H9 (cell line): ENCODE data around the gene ACSF3. TPM values are rescaled to one million over a fixed set of nuclear protein-coding genes. Genes with fewer than 3 reads are reported as not detected.

ENCODE experiments used
- DNase-seq: peaks from one replicate; pipeline ENCODE4 v3.0.0-alpha.2; 2017
- H2AFZ ChIP-seq: one replicate; pipeline ENCODE4 v1.6.1; 2013; ENCODE audit warnings: mild to moderate bottlenecking, low read length, control low read depth, moderate library complexity
- H2AK5ac ChIP-seq: 2 replicates; pipeline ENCODE4 v1.6.1; 2013; ENCODE audit warnings: low read length, control low read depth, mixed read lengths; ENCODE audit not compliant: insufficient read length
- H2BK120ac ChIP-seq: one replicate; pipeline ENCODE4 v1.6.1; 2013; ENCODE audit warnings: low read depth, mild to moderate bottlenecking, low read length, control low read depth, inconsistent platforms; ENCODE audit not compliant: poor library complexity, severe bottlenecking
- H2BK12ac ChIP-seq: 2 replicates; pipeline ENCODE4 v1.6.1; 2013; ENCODE audit warnings: low read length, control low read depth, mixed read lengths, low read depth; ENCODE audit not compliant: insufficient read length
- H2BK15ac ChIP-seq: 2 replicates; pipeline ENCODE4 v1.6.1; 2013; ENCODE audit warnings: low read depth, low read length, control low read depth
- H2BK20ac ChIP-seq: one replicate; pipeline ENCODE4 v1.6.1; 2013; ENCODE audit warnings: low read depth, mild to moderate bottlenecking, low read length, control low read depth, inconsistent platforms; ENCODE audit not compliant: poor library complexity, severe bottlenecking
- H2BK5ac ChIP-seq: 2 replicates; pipeline ENCODE4 v1.6.1; 2013; ENCODE audit warnings: low read length, control low read depth, mixed read lengths; ENCODE audit not compliant: insufficient read length
- H3K14ac ChIP-seq: 2 replicates; pipeline ENCODE4 v1.6.1; 2013; ENCODE audit warnings: low read length, control low read depth; ENCODE audit not compliant: insufficient read depth
- H3K18ac ChIP-seq: 2 replicates; pipeline ENCODE4 v1.6.1; 2013; ENCODE audit warnings: low read depth, mild to moderate bottlenecking, mixed read lengths, low read length, control low read depth; ENCODE audit not compliant: insufficient read length
- H3K23ac ChIP-seq: 2 replicates; pipeline ENCODE4 v1.6.1; 2013; ENCODE audit warnings: low read length, control low read depth, mixed read lengths, low read depth; ENCODE audit not compliant: insufficient read length
- H3K23me2 ChIP-seq: 2 replicates; pipeline ENCODE4 v1.6.1; 2013; ENCODE audit warnings: low read depth, mild to moderate bottlenecking, mixed read lengths, low read length, control low read depth; ENCODE audit not compliant: insufficient read length, poor library complexity, severe bottlenecking
- H3K27ac ChIP-seq: 2 replicates; pipeline ENCODE4 v1.5.1; 2013; ENCODE audit warnings: low read length, control low read depth, mixed read lengths, low read depth; ENCODE audit not compliant: insufficient read length
- H3K27me3 ChIP-seq: 2 replicates; pipeline ENCODE4 v1.6.1; 2013; ENCODE audit warnings: low read length, control low read depth, inconsistent platforms; ENCODE audit not compliant: insufficient read depth
- H3K4ac ChIP-seq: 2 replicates; pipeline ENCODE4 v1.6.1; 2013; ENCODE audit warnings: low read depth, mild to moderate bottlenecking, control low read depth, inconsistent platforms, low read length, moderate library complexity
- H3K4me1 ChIP-seq: 2 replicates; pipeline ENCODE4 v1.6.1; 2013; ENCODE audit warnings: low read length, control low read depth, inconsistent platforms; ENCODE audit not compliant: insufficient read depth
- H3K4me2 ChIP-seq: 2 replicates; pipeline ENCODE4 v1.6.1; 2013; ENCODE audit warnings: low read length, control low read depth, mixed read lengths; ENCODE audit not compliant: insufficient read length, insufficient read depth
- H3K56ac ChIP-seq: 2 replicates; pipeline ENCODE4 v1.6.1; 2013; ENCODE audit warnings: low read depth, mild to moderate bottlenecking, mixed read lengths, low read length, control low read depth; ENCODE audit not compliant: insufficient read length
- H3K79me1 ChIP-seq: 2 replicates; pipeline ENCODE4 v1.6.1; 2013; ENCODE audit warnings: low read depth, mild to moderate bottlenecking, moderate library complexity, low read length, control low read depth, inconsistent platforms; ENCODE audit not compliant: insufficient read depth, poor library complexity, severe bottlenecking
- H3K79me2 ChIP-seq: 2 replicates; pipeline ENCODE4 v1.6.1; 2013; ENCODE audit warnings: low read length, control low read depth, inconsistent platforms; ENCODE audit not compliant: insufficient read depth
- H3K9ac ChIP-seq: 2 replicates; pipeline ENCODE4 v1.6.1; 2013; ENCODE audit warnings: low read length, control low read depth, mixed read lengths; ENCODE audit not compliant: insufficient read length; ENCODE audit errors: extremely low read depth
- H3K9me3 ChIP-seq: one replicate; pipeline ENCODE4 v1.6.1; 2013; ENCODE audit warnings: low read depth, low read length, inconsistent platforms; ENCODE audit not compliant: control insufficient read depth
- H3T11ph ChIP-seq: one replicate; pipeline ENCODE4 v1.6.1; 2013; ENCODE audit warnings: mild to moderate bottlenecking, low read length, control low read depth, inconsistent platforms
- H4K20me1 ChIP-seq: one replicate; pipeline ENCODE4 v1.6.1; 2013; ENCODE audit not compliant: control insufficient read depth, insufficient read length, insufficient read depth
- H4K5ac ChIP-seq: 2 replicates; pipeline ENCODE4 v1.6.1; 2013; ENCODE audit warnings: low read depth, mild to moderate bottlenecking, mixed read lengths, low read length, control low read depth; ENCODE audit not compliant: insufficient read length
- H4K8ac ChIP-seq: replicated peaks from 2 replicates; pipeline ENCODE4 v1.6.1; 2013; ENCODE audit warnings: low read length, control low read depth, mixed read lengths, low read depth; ENCODE audit not compliant: insufficient read length
- H4K91ac ChIP-seq: 2 replicates; pipeline ENCODE4 v1.6.1; 2013; ENCODE audit warnings: low read depth, mild to moderate bottlenecking, moderate library complexity, mixed read lengths, low read length, control low read depth; ENCODE audit not compliant: insufficient read length
- H3K27ac Mint-ChIP-seq, 3 experiments: 2 replicates in 2 of 3; 3 replicates in 1 of 3; pipeline ENCODE4 v1.8.0; 2020 to 2021; ENCODE audit warnings: mixed read lengths in 3 of 3, mild to moderate bottlenecking in 1 of 3, moderate library complexity in 1 of 3
- H3K27me3 Mint-ChIP-seq: 2 replicates; pipeline ENCODE4 v1.8.0; 2021; ENCODE audit warnings: low read depth, mild to moderate bottlenecking, moderate library complexity, mixed read lengths
- H3K36me3 Mint-ChIP-seq, 3 experiments: 2 replicates in 2 of 3; 3 replicates in 1 of 3; pipeline ENCODE4 v1.8.0; 2020 to 2021; ENCODE audit warnings: low read depth in 3 of 3, mixed read lengths in 3 of 3; ENCODE audit not compliant: insufficient read depth in 1 of 3
- H3K4me1 Mint-ChIP-seq, 2 experiments: 2 replicates each; pipeline ENCODE4 v1.8.0; 2020; ENCODE audit warnings: mixed read lengths in 2 of 2
- H3K4me3 Mint-ChIP-seq, 2 experiments: 2 replicates in 1 of 2; 3 replicates in 1 of 2; pipeline ENCODE4 v1.8.0; 2020 to 2021; ENCODE audit warnings: mild to moderate bottlenecking in 2 of 2, mixed read lengths in 2 of 2, moderate library complexity in 1 of 2
- H3K9me3 Mint-ChIP-seq, 2 experiments: 2 replicates in 1 of 2; 3 replicates in 1 of 2; pipeline ENCODE4 v1.8.0; 2020; ENCODE audit warnings: mild to moderate bottlenecking in 2 of 2, mixed read lengths in 2 of 2, moderate library complexity in 1 of 2
- WGBS: extraction: QIAGEN DNeasy Blood & Tissue Kit; methylation state at CpG from one replicate; pipeline ENCODE4 v1.1.7; 2013; ENCODE audit warnings: missing lambda C conversion rate, low lambda C conversion rate, mixed read lengths; ENCODE audit not compliant: insufficient read length; ENCODE audit errors: extremely low coverage; 5-methylcytosine and 5-hydroxymethylcytosine counted together
- total RNA-seq: library from RNA; stranded (reverse); gene quantifications from 2 replicates; pipeline ENCODE4 v1.2.1, GENCODE V29; 2021
- TF ChIP-seq, protein P1 (sequence below): fragments of 200-600 bp; sonication (generic); conservative IDR thresholded peaks from 3 replicates; pipeline ENCODE4 v1.8.0; 2021; ENCODE audit warnings: antibody characterized with exemption, mild to moderate bottlenecking

ACSF3 gene
- total RNA-seq, 1 experiment from 2014 or later: 31.3 TPM

DNA sequence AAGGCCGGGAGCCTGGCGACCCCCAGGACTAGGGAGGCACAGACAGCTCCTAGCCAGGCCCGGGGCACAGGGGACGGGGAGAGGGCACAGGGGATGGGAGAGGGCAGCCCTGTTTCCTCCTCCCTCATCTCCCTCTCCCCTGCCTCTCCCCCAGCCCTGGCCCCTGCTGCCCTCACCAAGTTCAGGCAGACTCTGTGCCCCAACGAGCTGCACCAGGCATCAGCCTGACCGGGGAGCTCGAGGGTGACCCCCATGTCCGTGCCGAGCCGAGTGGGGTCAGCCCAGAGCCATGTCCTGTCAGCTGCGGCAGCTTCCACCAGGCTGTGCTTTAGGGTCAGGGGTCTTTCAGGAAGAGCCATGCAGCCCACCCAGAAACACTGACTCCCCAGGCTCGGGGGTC, 83.8 kb downstream of the ACSF3 start:
- no peaks in the 10 kb centered on the region for H4K20me1 ChIP-seq
- Mint-ChIP-seq H3K4me3 (no peak overlapping the region), H3K27me3 (peaks cover 11% of the 10 kb centered on the region), H3K4me1 (peaks cover 7 to 16% of the 10 kb centered on the region in 2 experiments; a peak in 3 of 4 replicates), H3K9me3 (no peaks in the 10 kb centered on the region; a peak in 1 of 5 replicates), H3K36me3 (no peaks in the 10 kb centered on the region), H3K27ac (no peak overlapping the region)
- H3K4ac ChIP-seq: no peak overlapping the region
- H4K5ac ChIP-seq: no peak overlapping the region
- DNase-seq: no peak
- H3K4me2 ChIP-seq: no peak overlapping the region
- no peaks in the 10 kb centered on the region for H3K79me1 ChIP-seq
- no peak overlapping the region for H2BK5ac ChIP-seq
- no peak overlapping the region for H3K9ac ChIP-seq
- H2AK5ac ChIP-seq: no peak overlapping the region
- H3K27ac ChIP-seq: no peak overlapping the region
- no peak overlapping the region for H3K56ac ChIP-seq
- no peak overlapping the region for H3K14ac ChIP-seq
- no peak overlapping the region for H2BK120ac ChIP-seq
- no peaks in the 10 kb centered on the region for H3K23me2 ChIP-seq
- H3K23ac ChIP-seq: no peak overlapping the region
- no peak overlapping the region for H3K18ac ChIP-seq
- no peak overlapping the region for H2AFZ ChIP-seq
- no peaks in the 10 kb centered on the region for H3K9me3 ChIP-seq
- no peak overlapping the region for H2BK20ac ChIP-seq
- H4K91ac ChIP-seq: no peak overlapping the region
- no peak overlapping the region for H2BK12ac ChIP-seq
- H4K8ac ChIP-seq: no peak overlapping the region
- H3K4me1 ChIP-seq: no peaks in the 10 kb centered on the region
- no peaks in the 10 kb centered on the region for H3K27me3 ChIP-seq
- no peak overlapping the region for H2BK15ac ChIP-seq
- no peak overlapping the region for H3T11ph ChIP-seq
- TF ChIP-seq, protein P1, sequence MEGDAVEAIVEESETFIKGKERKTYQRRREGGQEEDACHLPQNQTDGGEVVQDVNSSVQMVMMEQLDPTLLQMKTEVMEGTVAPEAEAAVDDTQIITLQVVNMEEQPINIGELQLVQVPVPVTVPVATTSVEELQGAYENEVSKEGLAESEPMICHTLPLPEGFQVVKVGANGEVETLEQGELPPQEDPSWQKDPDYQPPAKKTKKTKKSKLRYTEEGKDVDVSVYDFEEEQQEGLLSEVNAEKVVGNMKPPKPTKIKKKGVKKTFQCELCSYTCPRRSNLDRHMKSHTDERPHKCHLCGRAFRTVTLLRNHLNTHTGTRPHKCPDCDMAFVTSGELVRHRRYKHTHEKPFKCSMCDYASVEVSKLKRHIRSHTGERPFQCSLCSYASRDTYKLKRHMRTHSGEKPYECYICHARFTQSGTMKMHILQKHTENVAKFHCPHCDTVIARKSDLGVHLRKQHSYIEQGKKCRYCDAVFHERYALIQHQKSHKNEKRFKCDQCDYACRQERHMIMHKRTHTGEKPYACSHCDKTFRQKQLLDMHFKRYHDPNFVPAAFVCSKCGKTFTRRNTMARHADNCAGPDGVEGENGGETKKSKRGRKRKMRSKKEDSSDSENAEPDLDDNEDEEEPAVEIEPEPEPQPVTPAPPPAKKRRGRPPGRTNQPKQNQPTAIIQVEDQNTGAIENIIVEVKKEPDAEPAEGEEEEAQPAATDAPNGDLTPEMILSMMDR: no peak
- no peaks in the 10 kb centered on the region for H3K79me2 ChIP-seq
- no CpG with 5 or more reads among the region's 12 CpGs for WGBS
